HG03571 (cell line): ENCODE measurements around the gene SLC24A3.

Source experiments
- ATAC-seq: cut with Tn5 transposase; IDR thresholded peaks from one replicate; pipeline ENCODE4 v1.9.1; 2021; ENCODE audit not compliant: unreplicated experiment

SLC24A3 gene

GRCh38 chr20:19568128-19568527 lies 355.7 kb downstream of the SLC24A3 start:
- ATAC-seq = no peak

- ATAC-seq = no peak
These were observed 359.6 kb downstream of the SLC24A3 start for GRCh38 chr20:19571996-19572395.

- no peak for ATAC-seq
These were observed 365.2 kb downstream of the SLC24A3 start for GRCh38 chr20:19577692-19578091.

- ATAC-seq = no peak
These were observed 370.3 kb downstream of the SLC24A3 start for GRCh38 chr20:19582782-19583181.

GRCh38 chr20:19583532-19584175 lies 371.2 kb downstream of the SLC24A3 start:
- no peak for ATAC-seq

- no peak for ATAC-seq
These were observed 375.8 kb downstream of the SLC24A3 start for GRCh38 chr20:19588241-19588640.

- no peak for ATAC-seq
These were observed 376.3 kb downstream of the SLC24A3 start for GRCh38 chr20:19588732-19589131.

GRCh38 chr20:19589787-19590362 lies 377.4 kb downstream of the SLC24A3 start:
- ATAC-seq = no peak

- no peak for ATAC-seq
These were observed 377.9 kb downstream of the SLC24A3 start for GRCh38 chr20:19590382-19590781.

GRCh38 chr20:19593762-19594161 lies 381.3 kb downstream of the SLC24A3 start:
- ATAC-seq = no peak

GRCh38 chr20:19594896-19595295 lies 382.5 kb downstream of the SLC24A3 start:
- no peak for ATAC-seq

- ATAC-seq = no peak
These were observed 385.8 kb downstream of the SLC24A3 start for GRCh38 chr20:19598117-19598850.

- ATAC-seq = no peak
These were observed 386.8 kb downstream of the SLC24A3 start for GRCh38 chr20:19599200-19599599.

GRCh38 chr20:19600042-19600441 lies 387.6 kb downstream of the SLC24A3 start:
- ATAC-seq = no peak

- ATAC-seq = no peak
These were observed 388.8 kb downstream of the SLC24A3 start for GRCh38 chr20:19601126-19601810.

- ATAC-seq = no peak
These were observed 390.4 kb downstream of the SLC24A3 start for GRCh38 chr20:19602675-19603375.

GRCh38 chr20:19603376-19603750 lies 390.9 kb downstream of the SLC24A3 start:
- no peak for ATAC-seq

- ATAC-seq = no peak
These were observed 393.5 kb downstream of the SLC24A3 start for GRCh38 chr20:19605786-19606485.

GRCh38 chr20:19609642-19610223 lies 397.3 kb downstream of the SLC24A3 start:
- ATAC-seq = no peak

GRCh38 chr20:19615629-19616028 lies 403.2 kb downstream of the SLC24A3 start:
- no peak for ATAC-seq
